NCI-H345 treated with DMSO at 0.1 percent for 48 hours (cell line): ENCODE data around the gene ATP23.

ENCODE experiments used
- DNase-seq: peaks from one replicate; lab custom pipeline; 2025; ENCODE audit not compliant: unreplicated experiment; lab: John Stamatoyannopoulos, UW

The ATP23 gene

GRCh38 chr12:57941165-57941894 lies at the start of gene ATP23:
ATP23 (plus strand) TSS chr12:57941567; CDS start chr12:57941702, 135 bp downstream.
- DNase-seq = peak; percentile 88

- DNase-seq = no peak
Measured at GRCh38 chr12:57892232-57892972, 49.0 kb upstream of the ATP23 start.

- no peak for DNase-seq
Measured at GRCh38 chr12:57893431-57894353, 47.7 kb upstream of the ATP23 start.

GRCh38 chr12:57894399-57895292 lies 46.7 kb upstream of the ATP23 start:
- no peak for DNase-seq

GRCh38 chr12:57895389-57896114 lies 45.8 kb upstream of the ATP23 start:
- DNase-seq = no peak

GRCh38 chr12:57896115-57896433 lies 45.3 kb upstream of the ATP23 start:
- no peak for DNase-seq

GRCh38 chr12:57896434-57897201 lies 44.7 kb upstream of the ATP23 start:
- DNase-seq = peak; percentile 63

GRCh38 chr12:57897286-57897974 lies 43.9 kb upstream of the ATP23 start:
- peak; percentile 63 for DNase-seq

GRCh38 chr12:57898308-57898970 lies 42.9 kb upstream of the ATP23 start:
- no peak for DNase-seq

GRCh38 chr12:57899010-57899662 lies 42.2 kb upstream of the ATP23 start:
- no peak for DNase-seq

- no peak for DNase-seq
Measured at GRCh38 chr12:57902478-57902969, 38.8 kb upstream of the ATP23 start.

GRCh38 chr12:57904426-57904825 lies 36.9 kb upstream of the ATP23 start:
- no peak for DNase-seq

GRCh38 chr12:57904848-57905811 lies 36.2 kb upstream of the ATP23 start:
- DNase-seq = peak; percentile 80

- no peak for DNase-seq
Measured at GRCh38 chr12:57905812-57906475, 35.4 kb upstream of the ATP23 start.

GRCh38 chr12:57906821-57907220 lies 34.5 kb upstream of the ATP23 start:
- DNase-seq = no peak

- no peak for DNase-seq
Measured at GRCh38 chr12:57907281-57907680, 34.1 kb upstream of the ATP23 start.
